H9 (cell line): ENCODE results near the gene RNF125. TPM values are rescaled to one million over a fixed set of nuclear protein-coding genes. Genes with fewer than 3 reads are reported as not detected.

ENCODE experiments used
- DNase-seq: peaks from one replicate; pipeline ENCODE4 v3.0.0-alpha.2; 2017
- H2AFZ ChIP-seq: one replicate; pipeline ENCODE4 v1.6.1; 2013; ENCODE audit warnings: mild to moderate bottlenecking, low read length, control low read depth, moderate library complexity
- H2AK5ac ChIP-seq: 2 replicates; pipeline ENCODE4 v1.6.1; 2013; ENCODE audit warnings: low read length, control low read depth, mixed read lengths; ENCODE audit not compliant: insufficient read length
- H2BK120ac ChIP-seq: one replicate; pipeline ENCODE4 v1.6.1; 2013; ENCODE audit warnings: low read depth, mild to moderate bottlenecking, low read length, control low read depth, inconsistent platforms; ENCODE audit not compliant: poor library complexity, severe bottlenecking
- H2BK12ac ChIP-seq: 2 replicates; pipeline ENCODE4 v1.6.1; 2013; ENCODE audit warnings: low read length, control low read depth, mixed read lengths, low read depth; ENCODE audit not compliant: insufficient read length
- H2BK15ac ChIP-seq: 2 replicates; pipeline ENCODE4 v1.6.1; 2013; ENCODE audit warnings: low read depth, low read length, control low read depth
- H2BK20ac ChIP-seq: one replicate; pipeline ENCODE4 v1.6.1; 2013; ENCODE audit warnings: low read depth, mild to moderate bottlenecking, low read length, control low read depth, inconsistent platforms; ENCODE audit not compliant: poor library complexity, severe bottlenecking
- H2BK5ac ChIP-seq: 2 replicates; pipeline ENCODE4 v1.6.1; 2013; ENCODE audit warnings: low read length, control low read depth, mixed read lengths; ENCODE audit not compliant: insufficient read length
- H3K14ac ChIP-seq: 2 replicates; pipeline ENCODE4 v1.6.1; 2013; ENCODE audit warnings: low read length, control low read depth; ENCODE audit not compliant: insufficient read depth
- H3K18ac ChIP-seq: 2 replicates; pipeline ENCODE4 v1.6.1; 2013; ENCODE audit warnings: low read depth, mild to moderate bottlenecking, mixed read lengths, low read length, control low read depth; ENCODE audit not compliant: insufficient read length
- H3K23ac ChIP-seq: 2 replicates; pipeline ENCODE4 v1.6.1; 2013; ENCODE audit warnings: low read length, control low read depth, mixed read lengths, low read depth; ENCODE audit not compliant: insufficient read length
- H3K23me2 ChIP-seq: 2 replicates; pipeline ENCODE4 v1.6.1; 2013; ENCODE audit warnings: low read depth, mild to moderate bottlenecking, mixed read lengths, low read length, control low read depth; ENCODE audit not compliant: insufficient read length, poor library complexity, severe bottlenecking
- H3K27ac ChIP-seq: 2 replicates; pipeline ENCODE4 v1.5.1; 2013; ENCODE audit warnings: low read length, control low read depth, mixed read lengths, low read depth; ENCODE audit not compliant: insufficient read length
- H3K27me3 ChIP-seq: 2 replicates; pipeline ENCODE4 v1.6.1; 2013; ENCODE audit warnings: low read length, control low read depth, inconsistent platforms; ENCODE audit not compliant: insufficient read depth
- H3K4ac ChIP-seq: 2 replicates; pipeline ENCODE4 v1.6.1; 2013; ENCODE audit warnings: low read depth, mild to moderate bottlenecking, control low read depth, inconsistent platforms, low read length, moderate library complexity
- H3K4me1 ChIP-seq: 2 replicates; pipeline ENCODE4 v1.6.1; 2013; ENCODE audit warnings: low read length, control low read depth, inconsistent platforms; ENCODE audit not compliant: insufficient read depth
- H3K4me2 ChIP-seq: 2 replicates; pipeline ENCODE4 v1.6.1; 2013; ENCODE audit warnings: low read length, control low read depth, mixed read lengths; ENCODE audit not compliant: insufficient read length, insufficient read depth
- H3K56ac ChIP-seq: 2 replicates; pipeline ENCODE4 v1.6.1; 2013; ENCODE audit warnings: low read depth, mild to moderate bottlenecking, mixed read lengths, low read length, control low read depth; ENCODE audit not compliant: insufficient read length
- H3K79me1 ChIP-seq: 2 replicates; pipeline ENCODE4 v1.6.1; 2013; ENCODE audit warnings: low read depth, mild to moderate bottlenecking, moderate library complexity, low read length, control low read depth, inconsistent platforms; ENCODE audit not compliant: insufficient read depth, poor library complexity, severe bottlenecking
- H3K79me2 ChIP-seq: 2 replicates; pipeline ENCODE4 v1.6.1; 2013; ENCODE audit warnings: low read length, control low read depth, inconsistent platforms; ENCODE audit not compliant: insufficient read depth
- H3K9ac ChIP-seq: 2 replicates; pipeline ENCODE4 v1.6.1; 2013; ENCODE audit warnings: low read length, control low read depth, mixed read lengths; ENCODE audit not compliant: insufficient read length; ENCODE audit errors: extremely low read depth
- H3K9me3 ChIP-seq: one replicate; pipeline ENCODE4 v1.6.1; 2013; ENCODE audit warnings: low read depth, low read length, inconsistent platforms; ENCODE audit not compliant: control insufficient read depth
- H3T11ph ChIP-seq: one replicate; pipeline ENCODE4 v1.6.1; 2013; ENCODE audit warnings: mild to moderate bottlenecking, low read length, control low read depth, inconsistent platforms
- H4K20me1 ChIP-seq: one replicate; pipeline ENCODE4 v1.6.1; 2013; ENCODE audit not compliant: control insufficient read depth, insufficient read length, insufficient read depth
- H4K5ac ChIP-seq: 2 replicates; pipeline ENCODE4 v1.6.1; 2013; ENCODE audit warnings: low read depth, mild to moderate bottlenecking, mixed read lengths, low read length, control low read depth; ENCODE audit not compliant: insufficient read length
- H4K8ac ChIP-seq: replicated peaks from 2 replicates; pipeline ENCODE4 v1.6.1; 2013; ENCODE audit warnings: low read length, control low read depth, mixed read lengths, low read depth; ENCODE audit not compliant: insufficient read length
- H4K91ac ChIP-seq: 2 replicates; pipeline ENCODE4 v1.6.1; 2013; ENCODE audit warnings: low read depth, mild to moderate bottlenecking, moderate library complexity, mixed read lengths, low read length, control low read depth; ENCODE audit not compliant: insufficient read length
- H3K27ac Mint-ChIP-seq, 3 experiments: 2 replicates in 2 of 3; 3 replicates in 1 of 3; pipeline ENCODE4 v1.8.0; 2020 to 2021; ENCODE audit warnings: mixed read lengths in 3 of 3, mild to moderate bottlenecking in 1 of 3, moderate library complexity in 1 of 3
- H3K27me3 Mint-ChIP-seq: 2 replicates; pipeline ENCODE4 v1.8.0; 2021; ENCODE audit warnings: low read depth, mild to moderate bottlenecking, moderate library complexity, mixed read lengths
- H3K36me3 Mint-ChIP-seq, 3 experiments: 2 replicates in 2 of 3; 3 replicates in 1 of 3; pipeline ENCODE4 v1.8.0; 2020 to 2021; ENCODE audit warnings: low read depth in 3 of 3, mixed read lengths in 3 of 3; ENCODE audit not compliant: insufficient read depth in 1 of 3
- H3K4me1 Mint-ChIP-seq, 2 experiments: 2 replicates each; pipeline ENCODE4 v1.8.0; 2020; ENCODE audit warnings: mixed read lengths in 2 of 2
- H3K4me3 Mint-ChIP-seq, 2 experiments: 2 replicates in 1 of 2; 3 replicates in 1 of 2; pipeline ENCODE4 v1.8.0; 2020 to 2021; ENCODE audit warnings: mild to moderate bottlenecking in 2 of 2, mixed read lengths in 2 of 2, moderate library complexity in 1 of 2
- H3K9me3 Mint-ChIP-seq, 2 experiments: 2 replicates in 1 of 2; 3 replicates in 1 of 2; pipeline ENCODE4 v1.8.0; 2020; ENCODE audit warnings: mild to moderate bottlenecking in 2 of 2, mixed read lengths in 2 of 2, moderate library complexity in 1 of 2
- CTCF ChIP-seq: fragments of 200-600 bp; sonication (generic); conservative IDR thresholded peaks from 3 replicates; pipeline ENCODE4 v1.8.0; 2021; ENCODE audit warnings: antibody characterized with exemption, mild to moderate bottlenecking
- WGBS: extraction: QIAGEN DNeasy Blood & Tissue Kit; methylation state at CpG from one replicate; pipeline ENCODE4 v1.1.7; 2013; ENCODE audit warnings: missing lambda C conversion rate, low lambda C conversion rate, mixed read lengths; ENCODE audit not compliant: insufficient read length; ENCODE audit errors: extremely low coverage; 5-methylcytosine and 5-hydroxymethylcytosine counted together
- total RNA-seq: library from RNA; stranded (reverse); gene quantifications from 2 replicates; pipeline ENCODE4 v1.2.1, GENCODE V29; 2021

The RNF125 gene
- total RNA-seq, 1 experiment from 2014 or later: 8.3 TPM

- no peak overlapping the region for H4K8ac ChIP-seq
- no peak for TF ChIP-seq CTCF
- H4K20me1 ChIP-seq: no peaks in the 10 kb centered on the region
- no peaks in the 10 kb centered on the region for H3K79me2 ChIP-seq
- H2AK5ac ChIP-seq: no peak overlapping the region
- H2BK20ac ChIP-seq: no peak overlapping the region
- Mint-ChIP-seq H3K27me3 (peaks cover 4% of the 10 kb centered on the region; the same call in 1 of the 2 replicates), H3K27ac (no peak overlapping the region), H3K9me3 (peaks cover 34 to 43% of the 10 kb centered on the region in 2 experiments), H3K4me3 (no peak overlapping the region), H3K4me1 (peaks cover 7 to 12% of the 10 kb centered on the region in 2 experiments), H3K36me3 (peaks cover 17 to 36% (median 18%) of the 10 kb centered on the region in 3 experiments)
- H3K79me1 ChIP-seq: no peaks in the 10 kb centered on the region
- no peak overlapping the region for H3K4me2 ChIP-seq
- H2BK15ac ChIP-seq: no peak overlapping the region
- no peaks in the 10 kb centered on the region for H3K27me3 ChIP-seq
- no peak overlapping the region for H2BK5ac ChIP-seq
- H2BK120ac ChIP-seq: no peak overlapping the region
- no peak overlapping the region for H3K18ac ChIP-seq
- H4K5ac ChIP-seq: no peak overlapping the region
- no peak overlapping the region for H3K23ac ChIP-seq
- H2AFZ ChIP-seq: no peak overlapping the region
- no peak overlapping the region for H3K56ac ChIP-seq
- H3K9ac ChIP-seq: no peak overlapping the region
- H3K14ac ChIP-seq: no peak overlapping the region
- H2BK12ac ChIP-seq: no peak overlapping the region
- H3K27ac ChIP-seq: no peak overlapping the region
- H3K4me1 ChIP-seq: peaks cover 3% of the 10 kb centered on the region; the same call in 1 of the 2 replicates
- H3K4ac ChIP-seq: no peak overlapping the region
- H3K9me3 ChIP-seq: peaks cover 6% of the 10 kb centered on the region
- no peak overlapping the region for H3T11ph ChIP-seq
- no peaks in the 10 kb centered on the region for H3K23me2 ChIP-seq
- no peak for DNase-seq
- no CpG with 5 or more reads among the region's 4 CpGs for WGBS
- no peak overlapping the region for H4K91ac ChIP-seq
Measured at GRCh38 chr18:31973929-31974546, 44.6 kb upstream of the RNF125 start.
